ENCODE results near the gene DRD4.

Gene DRD4

GRCh38 chr11:610146-610801, 26.8 kb upstream of the DRD4 start:
- DNase-seq = no peak

DNA sequence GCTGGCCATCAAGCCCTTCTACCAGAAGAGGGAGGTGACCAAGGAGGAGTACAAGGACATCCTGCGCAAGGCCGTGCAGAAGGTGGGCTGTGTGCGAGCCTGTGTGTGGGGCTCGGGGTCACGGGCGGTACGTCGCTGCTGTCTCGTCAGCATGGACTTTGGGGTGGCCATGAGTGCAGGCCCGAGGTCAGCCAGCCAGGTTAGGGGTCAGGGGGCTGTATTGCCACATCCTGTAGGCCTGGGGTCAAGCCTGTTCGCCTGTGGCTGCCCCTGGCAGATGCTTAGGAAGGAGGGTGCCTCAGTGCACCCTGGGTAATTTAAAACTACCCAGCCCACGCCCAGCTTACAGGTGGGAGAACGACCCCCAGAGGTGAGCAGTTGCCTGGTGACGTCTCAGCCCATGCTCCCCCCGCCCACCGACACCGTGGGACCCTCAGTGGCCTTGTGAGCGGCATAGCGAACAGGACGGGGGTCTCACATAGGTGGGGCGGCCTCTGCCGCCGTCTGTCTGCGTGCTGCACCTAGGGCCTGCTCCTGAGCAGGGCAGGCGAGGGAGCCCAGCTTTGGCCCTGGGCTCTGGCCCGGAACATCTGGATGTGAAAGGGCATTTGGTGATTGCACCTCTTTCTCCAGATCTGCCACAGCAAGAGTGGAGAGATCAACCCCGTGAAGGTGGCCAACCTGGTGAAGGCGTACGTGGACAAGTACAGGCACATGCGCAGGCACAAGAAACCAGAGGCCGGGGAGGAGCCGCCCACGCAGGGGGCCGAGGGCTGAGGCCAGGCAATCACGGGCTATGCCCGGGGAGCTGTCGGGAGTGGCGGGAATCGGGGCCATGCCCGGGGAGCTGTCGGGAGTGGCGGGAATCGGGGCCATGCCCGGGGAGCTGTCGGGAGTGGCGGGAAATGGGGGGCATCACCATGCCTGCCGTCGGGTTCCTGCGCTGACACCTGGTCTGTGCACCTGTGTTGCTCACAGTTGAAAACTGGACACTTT, 25.8 kb upstream of the DRD4 start:
- no peak for DNase-seq

- peak; percentile 56 for DNase-seq
Measured at GRCh38 chr11:612201-612960, 24.7 kb upstream of the DRD4 start.

DNA sequence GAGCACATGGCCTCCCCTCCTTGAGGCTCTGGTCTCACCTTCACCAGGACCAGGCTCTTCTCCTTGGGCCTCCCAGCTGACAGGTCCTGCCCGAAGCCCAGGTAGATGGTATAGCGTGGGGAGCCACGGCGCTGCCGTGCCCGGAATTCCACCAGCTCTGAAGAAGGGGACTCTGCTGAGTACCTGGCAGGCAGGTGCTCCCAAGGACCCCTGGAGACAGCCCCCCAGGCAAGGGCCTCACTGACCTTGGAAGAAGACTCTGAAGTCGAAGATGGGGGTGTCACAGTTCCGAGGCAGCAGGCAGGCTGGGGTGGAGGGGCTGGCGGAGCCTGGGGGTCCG, 24.1 kb upstream of the DRD4 start:
- DNase-seq = no peak

DNA sequence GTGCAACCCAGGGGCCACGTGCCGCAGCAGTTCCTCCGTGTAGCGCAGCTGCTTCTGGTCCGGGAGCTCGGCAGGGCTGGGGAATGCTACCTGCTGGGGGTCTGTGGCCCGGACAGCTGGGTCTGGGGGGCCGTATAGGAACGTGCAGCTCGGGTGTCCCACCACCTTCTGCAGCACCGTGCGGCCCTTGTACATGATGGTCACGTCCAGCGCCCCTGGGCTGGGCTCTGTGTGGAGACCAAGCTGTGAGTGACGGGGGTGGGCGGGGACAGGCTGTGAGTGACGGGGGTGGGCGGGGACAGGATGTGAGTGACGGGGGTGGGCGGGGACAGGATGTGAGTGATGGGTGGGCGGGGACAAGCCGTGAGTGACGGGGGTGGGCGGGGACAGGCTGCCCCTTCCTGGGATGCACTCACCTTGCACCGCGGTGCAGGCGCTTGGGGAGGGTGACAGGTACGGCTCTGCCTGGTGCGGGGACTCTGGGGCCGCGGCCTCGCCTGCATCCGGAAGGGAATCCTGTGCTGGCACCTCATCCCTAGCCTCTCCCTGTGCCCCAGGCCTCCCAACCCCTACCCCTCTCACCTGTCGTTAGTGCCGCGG, 23.6 kb upstream of the DRD4 start:
- peak; percentile 12 for DNase-seq

DNA sequence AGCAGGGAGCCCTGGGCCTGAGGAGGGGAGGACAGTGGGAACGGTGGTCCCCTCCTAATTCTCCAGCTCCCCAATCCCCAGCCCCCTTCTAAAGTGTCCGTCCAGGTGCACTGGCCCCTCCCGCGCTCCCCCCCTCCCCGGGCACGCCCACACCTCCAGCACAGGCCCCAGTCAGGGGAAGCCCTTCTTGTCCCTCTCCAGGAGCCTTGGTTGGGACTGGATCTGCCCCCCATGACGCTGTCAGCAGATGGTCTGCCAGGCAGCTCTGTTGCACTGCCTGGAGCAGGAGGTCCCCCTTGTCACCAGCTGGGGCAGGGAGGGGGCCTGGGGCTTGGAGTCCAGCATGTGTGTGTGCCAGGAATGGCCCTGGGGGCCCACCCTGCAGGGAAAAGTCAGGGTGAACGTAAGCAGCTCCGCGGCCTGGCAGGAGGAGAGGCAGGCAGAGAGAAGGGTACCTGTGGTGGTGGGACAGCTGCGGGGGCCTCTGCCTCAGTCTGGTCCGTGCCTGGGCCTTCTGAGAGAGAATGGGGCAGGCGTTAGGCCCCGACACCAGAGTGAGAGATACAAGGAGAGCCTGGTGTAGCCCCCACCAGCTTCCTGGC, 22.9 kb upstream of the DRD4 start:
- no peak for DNase-seq

DNA sequence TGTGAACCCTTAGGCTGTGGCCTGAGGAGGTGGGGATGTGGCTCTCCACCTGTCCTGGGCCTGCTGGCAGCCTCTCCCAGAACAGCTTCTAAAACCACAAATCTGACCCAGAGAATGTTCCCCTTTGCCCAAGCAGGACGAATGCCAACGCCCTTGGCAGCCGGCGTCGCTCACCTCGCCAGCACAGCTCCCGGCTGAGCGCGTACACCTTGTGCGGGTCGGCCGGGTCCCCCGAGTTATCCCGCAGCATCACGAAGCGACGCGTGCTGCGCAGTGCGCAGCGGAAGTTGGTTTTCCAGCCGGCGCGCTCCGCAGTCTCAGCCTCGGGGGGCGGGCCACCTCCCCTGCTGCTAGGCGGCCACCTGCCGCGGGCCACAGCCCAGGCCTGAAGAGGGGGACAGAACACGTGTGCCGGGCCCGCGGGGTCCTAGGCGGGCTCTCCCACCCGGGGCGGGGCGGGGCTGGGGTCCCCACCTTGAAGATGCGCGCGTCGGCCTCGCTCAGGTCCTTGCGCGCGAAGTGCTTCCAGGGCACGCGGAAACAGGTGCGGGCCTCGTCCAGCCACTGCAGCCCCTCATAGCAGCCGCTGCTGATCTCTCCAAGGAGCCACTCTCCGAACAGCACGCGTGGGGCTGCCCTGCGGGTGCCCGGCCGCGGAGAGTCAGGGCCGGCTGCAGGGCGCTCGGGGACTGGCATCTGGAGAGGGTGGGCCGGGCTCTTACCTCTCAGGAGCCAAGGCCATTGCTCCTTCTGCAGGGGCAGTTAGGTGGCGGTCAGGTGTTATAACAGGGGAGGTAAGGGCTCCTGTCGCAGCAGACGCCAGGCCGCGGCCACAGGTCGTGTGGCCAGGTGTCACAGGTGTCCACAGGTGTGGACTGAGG, 22.2 kb upstream of the DRD4 start:
- DNase-seq = peak; percentile 37

DNA sequence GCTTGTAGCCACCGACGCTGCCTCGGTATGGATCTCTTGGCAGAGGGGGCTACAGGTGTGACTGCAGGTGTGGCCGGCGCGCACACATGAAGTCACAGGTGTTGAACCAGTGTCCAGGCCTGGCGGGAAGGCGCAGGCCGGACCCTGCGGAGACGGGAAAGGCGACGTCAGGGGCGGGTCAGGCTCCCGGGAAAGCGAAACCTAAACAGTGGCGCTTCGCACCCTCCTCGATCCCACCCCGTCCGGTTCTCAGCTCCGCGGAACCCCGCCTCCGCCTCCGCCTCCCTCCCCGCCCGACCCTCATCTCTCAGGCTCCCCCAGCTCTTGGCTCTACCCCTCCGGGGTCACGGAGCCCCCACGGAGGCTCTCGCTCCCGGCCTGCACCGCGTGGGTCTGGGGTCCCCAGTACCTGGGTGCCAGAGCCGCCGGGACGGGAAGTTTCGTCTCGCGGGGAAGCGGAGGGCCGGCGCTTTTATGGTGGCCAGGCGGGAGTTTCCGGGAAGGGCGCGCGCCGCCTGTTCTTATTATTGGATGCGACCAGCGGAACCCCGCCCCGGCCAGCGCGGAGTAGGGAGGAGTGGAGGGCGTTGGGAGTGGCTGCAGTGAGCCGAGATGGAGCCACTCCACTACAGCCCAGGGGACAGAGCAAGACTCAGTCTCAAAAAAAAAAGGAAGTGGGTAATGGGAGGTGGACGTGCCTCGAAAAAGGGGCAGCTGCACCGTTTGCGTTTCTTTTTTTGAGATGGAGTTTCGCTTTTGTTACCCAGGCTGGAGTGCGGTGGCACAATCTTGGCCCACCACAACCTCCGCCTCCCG, 21.4 kb upstream of the DRD4 start, which contains the start of gene IRF7:
Gene IRF7 (minus strand): TSS at position 447 of the 816 bp plus-strand sequence. CDS start 586 bp downstream, outside the sequence.
- DNase-seq = peak; percentile 88

- no peak for DNase-seq
Measured at GRCh38 chr11:616320-617198, 20.5 kb upstream of the DRD4 start.

DNA sequence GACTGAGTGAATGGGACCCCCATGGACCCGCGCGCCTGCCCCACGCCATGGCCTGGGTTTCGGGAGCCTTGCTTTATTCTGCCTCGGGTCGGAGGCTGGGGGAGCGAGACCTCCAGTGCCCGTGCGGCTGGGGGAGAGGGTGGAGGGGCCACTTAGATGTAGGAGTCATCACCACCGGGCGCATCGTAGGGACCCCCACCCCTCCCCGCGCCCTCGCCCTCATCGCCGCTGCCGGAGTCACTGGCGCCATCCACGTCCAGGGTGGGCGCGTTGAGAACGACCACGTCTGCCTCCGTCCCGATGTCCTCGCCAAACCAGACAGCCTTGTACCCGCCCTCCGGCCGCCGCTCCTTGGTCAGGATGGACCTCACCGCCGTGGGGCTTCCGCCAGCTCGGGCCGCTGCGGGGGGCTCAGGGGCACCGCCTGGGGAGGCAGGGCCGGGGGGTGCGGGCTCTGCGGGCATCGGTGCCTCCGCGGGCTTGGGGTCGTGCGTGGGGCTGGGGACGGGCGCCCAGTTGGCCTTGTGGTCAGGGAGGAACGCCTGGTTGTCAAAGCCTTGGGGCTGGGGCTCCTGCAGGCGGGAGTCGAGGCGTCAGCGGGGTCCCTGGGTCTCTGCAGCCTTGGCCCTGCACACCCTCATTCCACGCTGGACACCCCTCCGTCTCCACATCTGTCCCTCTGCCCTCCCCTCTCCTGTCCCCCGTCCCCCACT, 19.7 kb upstream of the DRD4 start:
- DNase-seq = no peak

- no peak for DNase-seq
Measured at GRCh38 chr11:617912-618682, 19.0 kb upstream of the DRD4 start.

GRCh38 chr11:618856-619627, 18.0 kb upstream of the DRD4 start:
- DNase-seq = no peak

DNA sequence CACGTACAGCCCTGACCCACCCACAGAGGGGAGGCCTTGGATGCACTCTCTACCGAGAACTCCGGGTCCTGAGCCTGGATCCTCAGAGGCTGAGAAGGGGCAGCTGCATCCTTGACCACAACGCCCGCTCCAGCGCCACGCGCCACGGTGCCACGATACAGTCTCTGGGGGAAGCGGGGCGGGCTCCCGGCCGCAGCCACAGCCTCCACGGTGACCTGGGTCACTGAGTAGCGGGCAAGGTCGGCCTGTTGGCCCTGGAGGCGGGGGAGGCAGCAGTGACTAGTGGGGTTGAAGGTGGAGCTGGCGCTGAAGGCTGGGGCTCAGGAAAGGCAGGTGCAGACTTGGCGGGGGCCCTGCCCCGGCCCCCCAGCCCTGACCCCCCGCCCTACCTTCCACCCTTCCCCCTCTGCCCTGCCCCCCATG, 17.4 kb upstream of the DRD4 start:
- no peak for DNase-seq

- DNase-seq = no peak
Measured at GRCh38 chr11:620201-620600, 16.9 kb upstream of the DRD4 start.

GRCh38 chr11:620935-621814, 15.9 kb upstream of the DRD4 start:
- DNase-seq = no peak

GRCh38 chr11:621838-622237, 15.2 kb upstream of the DRD4 start:
- DNase-seq = no peak

Data from NCI-H1105 treated with DMSO at 0.1 percent for 48 hours (cell line).